K562 (cell line): ENCODE measurements around the gene CCDC137. TPM values are rescaled to one million over a fixed set of nuclear protein-coding genes. Genes with fewer than 3 reads are reported as not detected.

ENCODE experiments used
- FOXA3 ChIP-seq, 2 experiments: fragments of 450-650 bp in 1 of 2; sonication (generic) in 1 of 2; formaldehyde crosslinking; IDR thresholded peaks in 1 of 2; conservative IDR thresholded peaks in 1 of 2; 2 replicates each; pipeline versions ENCODE4 v1.4.0 to v1.8.0; 2020 to 2022; ENCODE audit warnings: mild to moderate bottlenecking in 2 of 2, missing genetic modification reagents in 1 of 2
- KAT8 ChIP-seq: fragments of 450-650 bp; IDR thresholded peaks from 2 replicates; pipeline ENCODE4 v1.6.1; 2016; ENCODE audit warnings: low read depth, mild to moderate bottlenecking
- NFRKB ChIP-seq: fragments of 450-650 bp; IDR thresholded peaks from 2 replicates; pipeline ENCODE4 v1.6.1; 2016; ENCODE audit warnings: low read depth
- TCFL5 ChIP-seq: fragments of 250-450 bp; sonication (Bioruptor Pico); conservative IDR thresholded peaks from 2 replicates; pipeline ENCODE4 v1.6.1; 2021; ENCODE audit warnings: mild to moderate bottlenecking, moderate library complexity, matching md5 sums
- ZNF589 ChIP-seq: fragments of 200-800 bp; sonication (Bioruptor generic); IDR thresholded peaks from 2 replicates; pipeline ENCODE4 v1.6.1; 2016; ENCODE audit warnings: low read depth, missing genetic modification characterization, missing compliant biosample characterization
- ZNF699 ChIP-seq: fragments of 250-450 bp; sonication (Bioruptor Pico); IDR thresholded peaks from 2 replicates; pipeline ENCODE4 v1.8.0; 2021; ENCODE audit warnings: mild to moderate bottlenecking, moderate library complexity; ENCODE audit not compliant: insufficient replicate concordance
- ZNF830 ChIP-seq: fragments of 250-450 bp; sonication (Bioruptor Pico); IDR thresholded peaks from 2 replicates; pipeline ENCODE4 v1.5.0; 2021; ENCODE audit warnings: mild to moderate bottlenecking
- polyA plus RNA-seq, 8 experiments: library from polyadenylated mRNA; depleted of rRNA in 4 of 8; stranded (reverse) in 5 of 8; unstranded in 3 of 8; fragments of >200 nt; fragmentation: Nextera tagmentation in 2 of 8; fragmentation: Illumina TruSeq in 1 of 8; extraction: Ambion mirVana in 2 of 8; extraction: Trizol in 1 of 8; gene quantifications; 2 replicates each; pipeline versions ENCODE4 v1.2.1 to v1.2.3, GENCODE V29; 2011 to 2014; ENCODE audit warnings: inconsistent platforms in 1 of 8, missing spikeins in 1 of 8
- total RNA-seq, 7 experiments: library from RNA; depleted of rRNA in 6 of 7; stranded (reverse); fragments of >200 nt in 6 of 7; fragmentation: Illumina TruSeq in 2 of 7; extraction: Trizol in 2 of 7; gene quantifications; 2 replicates each; pipeline versions ENCODE4 v1.2.1 to v1.2.3, GENCODE V29; 2011 to 2021; ENCODE audit warnings: low replicate concordance in 1 of 7
- TF ChIP-seq, protein P1 (sequence below), 2 experiments: fragments of 450-650 bp; IDR thresholded peaks; 2 replicates each; pipeline ENCODE4 v1.6.1; 2016; ENCODE audit warnings: mild to moderate bottlenecking in 2 of 2, borderline replicate concordance in 1 of 2, low read depth in 1 of 2, moderate library complexity in 1 of 2
- TF ChIP-seq, protein P2 (sequence below), 2 experiments: fragments of 450-650 bp; IDR thresholded peaks; 2 replicates each; pipeline ENCODE4 v1.6.1; 2016
- TF ChIP-seq, protein P3 (sequence below): fragments of 150-350 bp; conservative IDR thresholded peaks from 2 replicates; pipeline ENCODE4 v1.6.1; 2014; ENCODE audit warnings: low read length
- TF ChIP-seq, protein P4 (sequence below): fragments of 450-650 bp; conservative IDR thresholded peaks from 2 replicates; pipeline ENCODE4 v1.6.1; 2016; ENCODE audit warnings: missing genetic modification characterization, low read depth, mild to moderate bottlenecking, control low read depth, missing compliant biosample characterization

CCDC137 gene
- total and polyA plus RNA-seq, 9 of the 15 experiments (the other 6 are each of a cell fraction or from before 2014, with no cell fraction given), result 2.3 to 68.1 (median 38.3) TPM

DNA sequence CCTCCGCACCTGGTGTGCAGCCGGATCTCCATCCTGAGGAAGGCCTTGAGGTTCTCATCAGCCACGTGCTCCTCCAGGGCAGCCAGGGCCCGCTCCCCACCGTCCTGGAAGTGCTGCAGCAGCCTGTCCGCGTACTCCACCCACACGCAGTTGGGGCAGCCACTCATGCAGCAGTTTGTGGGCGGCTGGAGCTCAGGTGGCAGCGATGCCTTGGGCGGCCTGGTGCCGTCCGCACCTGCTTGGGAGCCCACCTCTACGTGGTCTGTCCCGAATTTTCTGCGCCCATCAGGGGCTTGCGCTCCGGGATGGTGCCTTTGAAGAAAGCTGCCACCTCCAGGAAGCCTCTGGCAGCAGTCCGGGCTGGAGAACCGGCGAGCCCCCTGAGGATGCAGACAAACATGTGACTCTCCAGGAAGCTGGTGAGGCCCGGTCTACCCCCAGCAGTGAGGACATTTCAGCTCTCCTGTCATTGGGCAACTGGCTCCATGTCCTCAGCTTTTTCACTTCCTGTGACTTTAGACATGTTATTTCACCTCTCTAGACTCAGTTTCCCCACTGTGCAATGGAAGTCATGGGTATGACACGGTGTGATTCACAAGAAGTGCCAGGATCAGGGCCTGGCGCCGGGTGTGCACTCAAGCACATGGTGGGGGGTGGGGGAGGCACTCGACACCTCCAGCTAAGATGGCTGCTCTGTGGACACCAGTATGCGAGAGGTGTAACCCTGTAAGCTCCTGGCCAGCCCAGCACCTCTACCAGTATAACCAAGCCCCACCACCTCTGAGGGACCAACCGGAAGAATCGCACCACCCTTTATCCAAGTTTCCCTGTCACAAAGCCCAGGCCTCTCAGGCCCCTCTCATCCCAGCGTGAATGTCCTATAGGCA, 1.1 kb upstream of the CCDC137 start (continued):
- TF ChIP-seq, protein P1, sequence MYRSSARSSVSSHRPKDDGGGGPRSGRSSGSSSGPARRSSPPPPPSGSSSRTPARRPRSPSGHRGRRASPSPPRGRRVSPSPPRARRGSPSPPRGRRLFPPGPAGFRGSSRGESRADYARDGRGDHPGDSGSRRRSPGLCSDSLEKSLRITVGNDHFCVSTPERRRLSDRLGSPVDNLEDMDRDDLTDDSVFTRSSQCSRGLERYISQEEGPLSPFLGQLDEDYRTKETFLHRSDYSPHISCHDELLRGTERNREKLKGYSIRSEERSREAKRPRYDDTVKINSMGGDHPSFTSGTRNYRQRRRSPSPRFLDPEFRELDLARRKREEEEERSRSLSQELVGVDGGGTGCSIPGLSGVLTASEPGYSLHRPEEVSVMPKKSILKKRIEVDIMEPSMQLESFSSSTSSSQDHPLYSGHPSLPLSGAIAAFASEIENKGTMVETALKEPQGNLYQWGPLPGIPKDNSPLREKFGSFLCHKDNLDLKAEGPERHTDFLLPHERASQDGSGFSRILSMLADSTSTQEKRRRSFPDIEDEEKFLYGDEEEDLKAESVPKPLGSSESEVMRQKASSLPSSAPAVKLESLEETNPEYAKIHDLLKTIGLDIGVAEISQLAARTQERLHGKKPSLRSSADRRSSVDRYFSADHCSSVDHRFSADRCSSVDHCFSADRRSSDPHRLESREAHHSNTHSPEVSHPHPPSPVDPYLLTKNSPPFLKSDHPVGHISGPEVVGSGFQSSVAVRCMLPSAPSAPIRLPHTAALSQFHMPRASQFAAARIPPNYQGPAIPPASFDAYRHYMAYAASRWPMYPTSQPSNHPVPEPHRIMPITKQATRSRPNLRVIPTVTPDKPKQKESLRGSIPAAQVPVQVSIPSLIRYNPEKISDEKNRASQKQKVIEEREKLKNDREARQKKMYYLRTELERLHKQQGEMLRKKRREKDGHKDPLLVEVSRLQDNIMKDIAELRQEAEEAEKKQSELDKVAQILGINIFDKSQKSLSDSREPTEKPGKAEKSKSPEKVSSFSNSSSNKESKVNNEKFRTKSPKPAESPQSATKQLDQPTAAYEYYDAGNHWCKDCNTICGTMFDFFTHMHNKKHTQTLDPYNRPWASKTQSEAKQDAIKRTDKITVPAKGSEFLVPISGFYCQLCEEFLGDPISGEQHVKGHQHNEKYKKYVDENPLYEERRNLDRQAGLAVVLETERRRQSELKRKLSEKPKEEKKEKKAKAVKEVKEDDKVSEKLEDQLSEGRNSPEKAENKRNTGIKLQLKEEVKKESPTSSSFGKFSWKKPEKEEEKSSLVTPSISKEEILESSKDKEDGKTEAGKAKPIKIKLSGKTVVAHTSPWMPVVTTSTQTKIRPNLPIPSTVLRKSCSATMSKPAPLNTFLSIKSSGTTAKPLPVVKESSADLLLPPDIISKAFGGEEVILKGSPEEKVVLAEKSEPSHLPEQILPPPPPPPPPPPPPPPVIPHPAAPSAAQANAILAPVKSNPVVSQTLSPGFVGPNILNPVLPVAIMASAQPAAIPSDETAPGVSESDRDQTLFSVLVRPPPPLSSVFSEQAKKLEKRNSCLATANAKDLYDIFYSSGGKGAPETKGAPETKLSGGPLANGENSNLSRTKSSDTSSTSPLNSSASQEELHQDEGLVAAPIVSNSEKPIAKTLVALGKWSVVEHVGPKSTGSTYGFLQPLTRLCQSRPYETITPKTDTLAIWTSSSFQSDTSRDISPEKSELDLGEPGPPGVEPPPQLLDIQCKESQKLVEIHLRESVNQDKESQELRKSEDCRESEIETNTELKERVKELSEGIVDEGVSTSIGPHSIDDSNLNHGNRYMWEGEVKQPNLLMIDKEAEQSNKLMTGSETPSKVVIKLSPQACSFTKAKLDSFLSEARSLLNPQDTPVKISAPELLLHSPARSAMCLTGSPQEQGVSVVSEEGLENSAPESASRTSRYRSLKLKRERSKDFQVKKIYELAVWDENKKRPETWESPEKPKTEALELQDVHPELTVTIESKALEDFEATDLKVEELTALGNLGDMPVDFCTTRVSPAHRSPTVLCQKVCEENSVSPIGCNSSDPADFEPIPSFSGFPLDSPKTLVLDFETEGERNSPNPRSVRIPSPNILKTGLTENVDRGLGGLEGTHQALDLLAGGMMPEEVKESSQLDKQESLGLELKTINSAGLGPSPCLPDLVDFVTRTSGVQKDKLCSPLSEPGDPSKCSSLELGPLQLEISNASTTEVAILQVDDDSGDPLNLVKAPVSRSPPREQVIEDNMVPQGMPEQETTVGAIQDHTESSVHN (IDR thresholded peaks at IDR 0.05; ENCODE audit: borderline replicate concordance in 1 of 2, low read depth in 1 of 2), result no peak
- TF ChIP-seq, protein P2, sequence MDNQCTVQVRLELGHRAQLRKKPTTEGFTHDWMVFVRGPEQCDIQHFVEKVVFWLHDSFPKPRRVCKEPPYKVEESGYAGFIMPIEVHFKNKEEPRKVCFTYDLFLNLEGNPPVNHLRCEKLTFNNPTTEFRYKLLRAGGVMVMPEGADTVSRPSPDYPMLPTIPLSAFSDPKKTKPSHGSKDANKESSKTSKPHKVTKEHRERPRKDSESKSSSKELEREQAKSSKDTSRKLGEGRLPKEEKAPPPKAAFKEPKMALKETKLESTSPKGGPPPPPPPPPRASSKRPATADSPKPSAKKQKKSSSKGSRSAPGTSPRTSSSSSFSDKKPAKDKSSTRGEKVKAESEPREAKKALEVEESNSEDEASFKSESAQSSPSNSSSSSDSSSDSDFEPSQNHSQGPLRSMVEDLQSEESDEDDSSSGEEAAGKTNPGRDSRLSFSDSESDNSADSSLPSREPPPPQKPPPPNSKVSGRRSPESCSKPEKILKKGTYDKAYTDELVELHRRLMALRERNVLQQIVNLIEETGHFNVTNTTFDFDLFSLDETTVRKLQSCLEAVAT (IDR thresholded peaks at IDR 0.05), result no peak; a peak in 1 of 4 replicates
- no peak for TF ChIP-seq ZNF699 (CRISPR knock-in tag)
- TF ChIP-seq, protein P3, sequence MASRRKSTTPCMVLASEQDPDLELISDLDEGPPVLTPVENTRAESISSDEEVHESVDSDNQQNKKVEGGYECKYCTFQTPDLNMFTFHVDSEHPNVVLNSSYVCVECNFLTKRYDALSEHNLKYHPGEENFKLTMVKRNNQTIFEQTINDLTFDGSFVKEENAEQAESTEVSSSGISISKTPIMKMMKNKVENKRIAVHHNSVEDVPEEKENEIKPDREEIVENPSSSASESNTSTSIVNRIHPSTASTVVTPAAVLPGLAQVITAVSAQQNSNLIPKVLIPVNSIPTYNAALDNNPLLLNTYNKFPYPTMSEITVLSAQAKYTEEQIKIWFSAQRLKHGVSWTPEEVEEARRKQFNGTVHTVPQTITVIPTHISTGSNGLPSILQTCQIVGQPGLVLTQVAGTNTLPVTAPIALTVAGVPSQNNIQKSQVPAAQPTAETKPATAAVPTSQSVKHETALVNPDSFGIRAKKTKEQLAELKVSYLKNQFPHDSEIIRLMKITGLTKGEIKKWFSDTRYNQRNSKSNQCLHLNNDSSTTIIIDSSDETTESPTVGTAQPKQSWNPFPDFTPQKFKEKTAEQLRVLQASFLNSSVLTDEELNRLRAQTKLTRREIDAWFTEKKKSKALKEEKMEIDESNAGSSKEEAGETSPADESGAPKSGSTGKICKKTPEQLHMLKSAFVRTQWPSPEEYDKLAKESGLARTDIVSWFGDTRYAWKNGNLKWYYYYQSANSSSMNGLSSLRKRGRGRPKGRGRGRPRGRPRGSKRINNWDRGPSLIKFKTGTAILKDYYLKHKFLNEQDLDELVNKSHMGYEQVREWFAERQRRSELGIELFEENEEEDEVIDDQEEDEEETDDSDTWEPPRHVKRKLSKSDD, result no peak
- peak; percentile 83; the same call in 1 of the 2 replicates for TF ChIP-seq NFRKB
- TF ChIP-seq, protein P4, sequence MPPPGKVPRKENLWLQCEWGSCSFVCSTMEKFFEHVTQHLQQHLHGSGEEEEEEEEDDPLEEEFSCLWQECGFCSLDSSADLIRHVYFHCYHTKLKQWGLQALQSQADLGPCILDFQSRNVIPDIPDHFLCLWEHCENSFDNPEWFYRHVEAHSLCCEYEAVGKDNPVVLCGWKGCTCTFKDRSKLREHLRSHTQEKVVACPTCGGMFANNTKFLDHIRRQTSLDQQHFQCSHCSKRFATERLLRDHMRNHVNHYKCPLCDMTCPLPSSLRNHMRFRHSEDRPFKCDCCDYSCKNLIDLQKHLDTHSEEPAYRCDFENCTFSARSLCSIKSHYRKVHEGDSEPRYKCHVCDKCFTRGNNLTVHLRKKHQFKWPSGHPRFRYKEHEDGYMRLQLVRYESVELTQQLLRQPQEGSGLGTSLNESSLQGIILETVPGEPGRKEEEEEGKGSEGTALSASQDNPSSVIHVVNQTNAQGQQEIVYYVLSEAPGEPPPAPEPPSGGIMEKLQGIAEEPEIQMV (tag), result peak; percentile 77; the same call in 1 of the 2 replicates
- 0 out of 2 replicates have a peak, but pooled peaks have one; percentile 75 for TF ChIP-seq ZNF589 (CRISPR knock-in tag)
- TF ChIP-seq TCFL5 (CRISPR knock-in tag), result no peak; the same call in 1 of the 2 replicates
- TF ChIP-seq FOXA3 (CRISPR knock-in tag; conservative IDR thresholded peaks at IDR 0.05 in 1 of 2, IDR thresholded peaks at IDR 0.05 in 1 of 2), result no peak
- TF ChIP-seq KAT8, result no peak
- no peak for TF ChIP-seq ZNF830 (CRISPR knock-in tag)
